GM21576 (cell line): ENCODE data around the gene COQ6.
"Not testable (repeated sequence)": the region's sequence is repeated elsewhere in the genome, so short reads cannot be mapped to it uniquely, and the experiment has no call there.

Source experiments
- ATAC-seq: cut with Tn5 transposase; IDR thresholded peaks from one replicate; pipeline ENCODE4 v1.9.1; 2021; ENCODE audit warnings: mild to moderate bottlenecking, moderate library complexity; ENCODE audit not compliant: unreplicated experiment

Gene COQ6

DNA sequence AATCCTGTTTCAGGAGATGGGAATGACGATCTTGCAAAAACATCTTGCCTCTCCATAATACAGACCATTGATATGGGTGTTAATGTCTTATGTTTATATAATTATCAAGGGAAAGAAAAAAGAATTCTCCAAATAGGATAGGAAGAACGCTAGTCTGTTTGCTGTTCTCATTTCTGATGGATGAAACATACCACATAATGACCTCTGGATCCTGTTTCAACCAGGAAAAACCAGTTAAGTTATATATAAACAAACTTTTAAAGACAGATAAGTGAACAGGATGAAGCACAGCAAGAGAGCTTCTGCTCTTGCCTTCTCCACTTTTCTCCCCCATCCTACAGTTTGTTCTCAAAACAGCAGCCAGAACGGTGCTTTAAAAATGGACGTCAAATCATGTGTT is 27.8 kb downstream of the COQ6 start:
- ATAC-seq: no peak

DNA sequence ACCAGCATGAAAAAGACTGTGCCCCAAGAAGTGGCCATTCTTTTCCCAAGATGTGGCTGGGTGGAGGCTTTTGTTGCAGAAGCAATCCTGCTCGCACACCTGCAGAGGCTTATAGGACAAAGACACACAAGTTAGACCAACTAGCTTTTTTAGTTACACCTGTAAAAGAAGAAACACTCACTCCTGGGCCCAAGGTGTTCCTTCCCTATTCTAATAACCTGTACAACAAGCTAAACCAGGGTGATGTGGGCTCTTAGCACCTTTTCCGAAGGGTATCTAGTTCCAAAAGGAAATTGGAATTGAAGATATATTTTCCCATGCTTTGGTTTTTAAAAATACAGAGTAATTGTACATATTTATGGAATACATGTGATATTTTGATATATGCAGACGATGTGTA is 38.0 kb downstream of the COQ6 start:
- no peak for ATAC-seq

DNA sequence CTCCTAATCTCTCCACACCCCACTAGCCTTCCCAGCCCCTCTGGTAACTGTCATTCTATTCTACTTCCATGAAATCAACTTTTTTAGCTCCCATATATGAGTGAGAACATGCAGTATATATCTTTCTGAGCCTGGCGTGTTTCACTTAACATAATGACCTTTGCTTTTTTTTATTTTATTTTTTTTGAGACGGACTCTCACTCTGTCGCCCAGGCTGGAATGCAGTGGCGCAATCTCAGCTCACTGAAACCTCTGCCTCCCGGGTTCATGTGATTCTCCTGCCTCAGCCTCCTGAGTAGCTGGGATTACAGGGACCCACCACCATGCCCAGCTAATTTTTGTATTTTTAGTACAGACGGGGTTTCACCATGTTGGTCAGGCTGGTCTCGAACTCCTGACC is 38.6 kb downstream of the COQ6 start:
- not testable (repeated sequence) for ATAC-seq

DNA sequence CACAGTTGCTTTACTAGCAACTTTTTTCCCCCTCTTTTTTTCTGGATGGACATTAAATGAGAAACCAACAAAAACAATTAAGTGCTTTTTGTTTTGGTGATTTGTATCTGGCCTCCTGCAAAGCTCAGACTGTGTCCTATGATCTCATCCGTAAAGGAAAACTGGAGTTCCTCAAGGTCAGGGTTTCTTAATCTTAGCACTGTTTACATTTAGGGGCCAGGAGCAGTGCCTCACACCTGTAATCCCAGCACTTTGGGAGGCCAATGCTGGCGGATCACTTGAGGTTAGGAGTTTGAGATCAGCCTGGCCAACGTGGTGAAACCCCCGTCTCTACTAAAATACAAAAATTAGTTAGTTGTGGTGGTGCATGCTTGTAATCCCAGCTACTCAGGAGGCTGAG is 41.0 kb downstream of the COQ6 start:
- no peak for ATAC-seq

DNA sequence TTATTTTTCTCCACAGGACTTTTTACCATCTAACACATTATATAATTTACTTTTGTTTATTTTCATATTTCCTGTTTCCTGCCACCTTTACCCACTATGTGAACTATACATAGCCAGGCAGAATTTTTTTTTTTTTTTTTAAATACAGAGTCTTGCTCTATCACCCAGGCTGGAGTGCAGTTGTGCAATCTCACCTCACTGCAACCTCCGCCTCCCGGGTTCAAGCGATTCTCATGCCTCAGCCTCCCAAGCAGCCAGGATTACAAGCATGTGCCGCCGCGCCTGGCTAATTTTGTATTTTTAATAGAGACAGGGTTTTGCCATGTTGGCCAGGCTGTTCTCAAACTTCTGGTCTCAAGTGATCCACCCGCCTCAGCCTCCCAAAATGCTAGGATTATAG is 44.8 kb downstream of the COQ6 start:
- ATAC-seq: not testable (repeated sequence)

DNA sequence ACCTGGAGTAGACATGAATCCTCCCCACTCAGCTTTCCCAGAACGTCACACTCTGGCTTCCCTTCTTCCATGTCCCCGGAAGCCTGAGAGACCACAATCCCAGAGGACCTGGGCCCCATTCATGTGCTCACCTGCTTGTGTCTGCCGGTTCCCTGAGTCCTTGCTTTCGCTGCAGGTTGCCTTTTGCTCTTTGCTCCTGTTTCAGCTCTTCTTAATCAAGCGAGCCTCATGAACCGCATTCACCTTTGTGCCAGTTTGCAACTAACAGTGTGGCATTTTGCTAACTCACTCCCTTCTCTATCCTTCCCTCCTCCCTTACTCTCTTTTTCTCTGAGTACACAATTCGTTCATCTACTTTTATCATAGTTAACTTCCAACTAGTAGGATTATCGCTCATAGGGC is 45.9 kb downstream of the COQ6 start:
- no peak for ATAC-seq

DNA sequence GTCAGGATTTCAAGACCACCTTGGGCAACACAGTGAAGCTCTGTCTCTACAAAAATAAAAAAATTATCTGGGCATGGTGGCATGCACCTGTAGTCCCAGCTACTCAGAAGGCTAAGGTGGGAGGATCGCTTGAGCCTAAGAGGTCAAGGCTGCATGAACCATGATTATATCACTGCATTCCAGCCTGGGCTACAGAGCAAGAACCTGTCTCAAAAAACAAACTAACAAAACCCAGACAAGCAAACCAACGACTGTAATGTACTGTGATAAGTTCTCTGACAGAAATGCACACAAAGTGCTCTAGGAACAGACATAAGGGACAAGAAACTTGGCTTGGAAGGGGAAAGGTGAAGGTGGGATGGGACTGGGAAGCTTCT is 46.6 kb downstream of the COQ6 start:
- no peak for ATAC-seq

DNA sequence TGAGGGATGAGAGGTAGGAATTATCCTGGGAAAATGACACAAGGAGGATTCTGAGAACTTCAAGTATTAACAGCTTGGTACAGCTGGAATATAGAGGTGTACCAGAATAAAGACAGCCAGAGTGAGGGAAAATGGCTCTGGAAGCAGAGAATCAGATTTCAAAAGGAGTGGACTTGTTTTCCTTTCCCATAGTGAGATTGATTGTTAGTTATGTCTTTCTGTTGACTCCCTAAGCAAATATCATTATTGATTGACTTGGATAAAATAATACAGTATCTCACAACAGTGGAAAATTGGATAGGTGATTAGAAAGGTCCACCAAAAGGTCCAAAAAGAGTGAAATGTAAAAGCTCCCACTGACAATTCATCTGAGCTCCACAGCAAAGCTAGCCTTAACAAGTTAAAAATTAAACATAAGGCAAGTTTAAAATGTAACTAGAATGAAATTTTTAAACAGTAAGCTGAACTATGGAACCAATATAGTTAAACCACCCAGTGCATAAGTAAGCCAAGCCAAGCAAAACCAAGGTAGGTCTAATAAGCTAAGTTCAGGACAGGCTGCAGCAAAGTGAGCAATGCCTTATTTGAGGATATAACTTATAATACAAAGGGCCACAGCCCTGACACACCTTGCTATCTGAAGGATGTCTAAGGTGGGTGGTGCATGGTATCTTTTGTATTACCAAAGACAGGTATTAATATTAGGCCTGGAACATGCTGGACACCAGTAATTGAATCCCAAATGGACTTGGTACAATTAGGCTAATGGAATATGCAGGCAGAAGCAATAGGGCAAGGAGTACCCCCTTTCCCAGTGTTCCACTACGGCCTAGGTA is 47.2 kb downstream of the COQ6 start:
- ATAC-seq: no peak

DNA sequence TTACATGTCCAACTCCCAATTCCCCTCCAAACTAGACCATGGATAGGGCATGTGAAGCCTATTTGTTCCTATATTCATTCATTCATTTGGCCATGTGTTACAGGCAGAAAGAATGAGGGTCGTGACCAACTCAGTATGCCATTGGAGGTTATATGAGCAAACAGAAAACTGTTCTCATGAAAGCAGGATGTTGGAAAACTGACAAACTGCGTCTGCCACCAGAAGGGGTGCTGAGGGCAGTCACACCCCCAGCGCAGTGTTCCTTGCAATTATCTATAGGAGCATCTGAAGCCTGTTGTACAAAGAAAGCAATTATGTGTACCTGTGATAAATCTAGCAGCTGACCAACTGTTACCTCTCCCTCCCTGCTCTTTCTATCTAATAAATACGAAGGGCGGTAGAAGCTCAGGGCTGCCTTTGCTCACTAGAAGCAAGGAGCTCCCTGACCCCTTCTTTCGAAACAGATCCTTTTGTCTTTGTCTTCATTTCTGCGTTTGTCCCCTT is 47.9 kb downstream of the COQ6 start:
- no peak for ATAC-seq

DNA sequence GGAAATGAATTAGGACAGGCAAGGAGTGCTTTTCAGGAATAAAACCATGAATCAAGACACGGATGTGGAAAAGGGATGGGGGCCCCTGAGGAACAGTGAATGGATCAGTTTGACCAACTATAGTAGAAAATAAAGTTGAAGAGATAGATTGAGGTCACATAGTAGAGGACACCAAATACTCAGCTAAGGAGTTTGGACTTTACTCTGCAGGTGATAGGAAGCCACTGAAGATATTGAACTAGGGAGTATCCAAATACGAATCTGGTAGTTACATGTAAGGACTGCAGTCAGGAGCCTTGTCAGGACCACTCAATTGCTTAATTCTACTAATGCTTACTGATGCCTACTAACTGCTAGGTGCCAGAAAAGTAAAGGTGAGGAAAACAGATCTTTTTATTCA is 48.6 kb downstream of the COQ6 start:
- no peak for ATAC-seq

DNA sequence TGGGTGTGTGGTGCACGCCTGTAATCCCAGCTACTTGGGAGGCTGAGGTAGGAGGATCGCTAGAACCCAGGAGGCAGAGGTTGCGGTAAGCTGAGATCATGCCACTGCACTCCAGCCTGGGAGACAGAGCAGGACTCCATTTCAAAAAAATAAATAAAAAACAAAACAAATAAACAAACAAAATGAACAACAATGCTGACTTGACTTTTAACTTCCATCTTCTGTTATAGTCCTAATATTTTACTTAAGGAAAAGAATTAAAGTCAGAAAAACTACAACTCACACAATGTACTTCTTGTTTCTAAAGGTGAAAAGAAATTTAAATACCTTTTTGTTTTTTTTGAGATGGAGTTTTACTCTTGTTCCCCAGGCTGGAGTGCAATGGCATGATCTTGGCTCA is 55.6 kb downstream of the COQ6 start:
- not testable (repeated sequence) for ATAC-seq

DNA sequence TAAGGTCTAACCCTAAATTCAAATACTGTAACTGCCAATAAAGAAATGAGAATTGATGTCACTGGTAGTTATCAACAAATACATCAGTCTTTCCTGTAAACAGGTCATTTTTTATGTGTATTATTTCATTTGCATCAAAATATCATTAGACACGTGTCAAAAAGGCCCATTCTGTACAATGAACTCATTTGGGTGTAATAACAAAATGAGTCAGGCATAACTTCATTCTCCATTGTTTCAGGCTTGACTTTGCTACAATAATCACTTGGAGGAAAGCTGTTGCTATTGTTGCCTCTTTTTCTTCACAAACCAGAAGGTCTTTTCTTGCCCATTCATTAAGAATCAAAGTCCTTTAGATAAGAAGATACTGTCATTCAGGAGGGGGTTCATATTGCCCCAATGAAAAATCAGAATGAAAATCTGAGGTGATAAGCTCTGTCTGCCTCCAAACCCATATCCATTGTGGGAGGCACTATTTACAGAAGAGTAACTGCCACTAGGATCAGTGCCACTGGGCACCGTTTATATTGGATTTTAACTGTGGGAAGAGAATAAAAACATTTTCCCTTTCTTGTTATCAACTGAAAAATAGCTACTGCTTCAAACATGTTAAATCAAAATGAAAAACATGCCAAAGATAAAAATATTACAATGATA is 58.9 kb downstream of the COQ6 start:
- ATAC-seq: no peak
